ENCODE data around the gene CES2. TPM values are rescaled to one million over a fixed set of nuclear protein-coding genes. Genes with fewer than 3 reads are reported as not detected.
"Not testable (repeated sequence)": the region's sequence is repeated elsewhere in the genome, so short reads cannot be mapped to it uniquely, and the experiment has no call there.

The CES2 gene
- total and polyA plus RNA-seq, 2 of the 8 experiments (the other 6 are each of a cell fraction or from before 2014, with no cell fraction given), result 8.6 to 14.7 TPM

DNA sequence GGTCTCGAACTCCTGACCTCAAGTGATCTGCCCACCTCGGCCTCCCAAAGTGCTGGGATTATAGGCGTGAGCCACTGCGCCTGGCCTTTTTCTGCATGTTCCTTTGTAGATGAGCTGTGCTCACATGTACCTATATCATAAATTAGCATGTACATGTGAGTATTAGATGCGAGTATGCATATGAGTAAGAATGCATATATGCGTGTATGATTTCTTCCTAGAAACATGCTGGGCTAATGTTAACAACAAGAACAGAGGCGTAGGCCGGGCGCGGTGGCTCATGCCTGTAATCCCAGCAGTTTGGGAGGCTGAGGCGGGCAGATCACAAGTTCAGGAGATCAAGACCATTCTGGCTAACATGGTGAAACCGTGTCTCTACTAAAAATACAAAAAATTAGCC is 58.2 kb downstream of the CES2 start:
- H4K5ac ChIP-seq (ENCODE audit: insufficient read length, low read depth, low read length); H3K23me2 ChIP-seq (ENCODE audit: low read depth, low read length); H2BK5ac ChIP-seq (ENCODE audit: low read depth, low read length); H3K79me1 ChIP-seq (ENCODE audit: low read depth, low read length); H3K36me3 ChIP-seq (ENCODE audit: control insufficient read depth in 2 of 4, insufficient read depth in 4 of 4, low read length in 3 of 4); POLR2A ChIA-PET (ENCODE audit: partially characterized antibody); H3K4ac ChIP-seq (replicated peaks; ENCODE audit: insufficient read length, low read depth, low read length); H3K4me1 ChIP-seq (replicated peaks in 1 of 4; ENCODE audit: control insufficient read depth in 3 of 4, insufficient read depth in 4 of 4, low read length in 3 of 4); H3K4me2 ChIP-seq (ENCODE audit: insufficient read depth in 1 of 2, low read depth in 2 of 2, low read length in 2 of 2); H2BK120ac ChIP-seq (replicated peaks; ENCODE audit: low read depth, low read length); H4K20me1 ChIP-seq (replicated peaks in 1 of 2; ENCODE audit: control insufficient read depth in 1 of 2, insufficient read depth in 2 of 2, low read length in 2 of 2); H4K91ac ChIP-seq (replicated peaks; ENCODE audit: insufficient read length, low read length); H4K8ac ChIP-seq (ENCODE audit: extremely low read depth, insufficient read depth, low read length); DNase-seq (ENCODE audit: low read depth in 1 of 2, low spot score in 2 of 2); H2BK15ac ChIP-seq (ENCODE audit: low read length); H2BK12ac ChIP-seq (ENCODE audit: low read depth, low read length); H3K18ac ChIP-seq (ENCODE audit: extremely low read depth, low read length); H3K9me3 ChIP-seq (ENCODE audit: insufficient read depth in 2 of 2, low read depth in 1 of 2, low read length in 1 of 2); H3K27ac ChIP-seq (ENCODE audit: low read depth, low read length); H3K4me3 ChIP-seq (ENCODE audit: extremely low read depth in 1 of 4, insufficient read depth in 2 of 4, low read depth in 3 of 4, low read length in 4 of 4); FAIRE-seq; H3K9ac ChIP-seq (replicated peaks in 1 of 4; ENCODE audit: extremely low read depth in 1 of 4, low read depth in 3 of 4, low read length in 3 of 4); H2AFZ ChIP-seq (ENCODE audit: low read length); H3K14ac ChIP-seq (ENCODE audit: insufficient read length); H2AK5ac ChIP-seq (ENCODE audit: low read depth, low read length); H3K56ac ChIP-seq (replicated peaks; ENCODE audit: insufficient read length, low read depth, low read length); H3K79me2 ChIP-seq (ENCODE audit: control insufficient read depth in 1 of 2, insufficient read depth in 2 of 2, low read length in 2 of 2); H3K23ac ChIP-seq (ENCODE audit: insufficient read length); H3K27me3 ChIP-seq (replicated peaks in 1 of 4; ENCODE audit: control insufficient read depth in 3 of 4, extremely low read depth in 1 of 4, insufficient read depth in 3 of 4, low read length in 3 of 4); H2BK20ac ChIP-seq (ENCODE audit: low read length): not testable (repeated sequence)
- CTCF ChIA-PET (ENCODE audit: partially characterized antibody), result interaction anchor here (0.7 to 1.8 kb wide), 5 partner anchors 10 to 110 kb away, joined by 3 to 6 read pairs (median 4); no protein-coding TSS in a partner anchor
- 91% methylated on average over 12 of the region's 12 CpGs; no CpG with 5 or more reads in 1 of the 2 experiments for WGBS, 2 experiments (ENCODE audit: extremely low coverage in 1 of 2, insufficient coverage in 1 of 2, insufficient read length in 1 of 2, insufficient replicate concordance in 2 of 2, low coverage in 1 of 2, low lambda C conversion rate in 2 of 2, missing lambda C conversion rate in 1 of 2)

Other genes starting within 250 kb of the CES2 start
- gene CMTM4, start 238.8 kb upstream of the CES2 start, total RNA-seq (2021; fragmentation: NEBNext Ultra II Directional; extraction: Animal tissue kit (Norgen Biotek cat#: 25700)), result 49.4 and 51.7 TPM in 2 replicates
- gene CMTM4, start 238.8 kb upstream of the CES2 start, polyA plus RNA-seq (2011; rRNA removed), result 35.3 and 46.7 TPM in 2 replicates
- gene DYNC1LI2, start 183.9 kb upstream of the CES2 start, total RNA-seq (2021; fragmentation: NEBNext Ultra II Directional; extraction: Animal tissue kit (Norgen Biotek cat#: 25700)), result 70.8 and 72.4 TPM in 2 replicates
- 35.0 and 40.7 TPM in 2 replicates for gene DYNC1LI2, start 183.9 kb upstream of the CES2 start, polyA plus RNA-seq (2011; rRNA removed)
- not detected in 2 replicates for gene TERB1, start 133.9 kb upstream of the CES2 start, total RNA-seq (2021; fragmentation: NEBNext Ultra II Directional; extraction: Animal tissue kit (Norgen Biotek cat#: 25700))
- not detected in 2 replicates for gene TERB1, start 133.9 kb upstream of the CES2 start, polyA plus RNA-seq (2011; rRNA removed)
- 145 and 155 TPM in 2 replicates for gene NAE1, start 104.5 kb upstream of the CES2 start, total RNA-seq (2021; fragmentation: NEBNext Ultra II Directional; extraction: Animal tissue kit (Norgen Biotek cat#: 25700))
- gene NAE1, start 104.5 kb upstream of the CES2 start, polyA plus RNA-seq (2011; rRNA removed), result 30.3 and 66.6 TPM in 2 replicates
- gene CA7, start 91.1 kb upstream of the CES2 start, total RNA-seq (2021; fragmentation: NEBNext Ultra II Directional; extraction: Animal tissue kit (Norgen Biotek cat#: 25700)), result 1.7 and 1.8 TPM in 2 replicates
- 2.7 and 4.7 TPM in 2 replicates for gene CA7, start 91.1 kb upstream of the CES2 start, polyA plus RNA-seq (2011; rRNA removed)
- 36.0 and 36.5 TPM in 2 replicates for gene PDP2, start 55.0 kb upstream of the CES2 start, total RNA-seq (2021; fragmentation: NEBNext Ultra II Directional; extraction: Animal tissue kit (Norgen Biotek cat#: 25700))
- 10.1 and 11.7 TPM in 2 replicates for gene PDP2, start 55.0 kb upstream of the CES2 start, polyA plus RNA-seq (2011; rRNA removed)
- not detected in 2 replicates for gene CDH16, start 16.6 kb upstream of the CES2 start, total RNA-seq (2021; fragmentation: NEBNext Ultra II Directional; extraction: Animal tissue kit (Norgen Biotek cat#: 25700))
- not detected in 2 replicates for gene CDH16, start 16.6 kb upstream of the CES2 start, polyA plus RNA-seq (2011; rRNA removed)
- gene RRAD, start 10.0 kb upstream of the CES2 start, total RNA-seq (2021; fragmentation: NEBNext Ultra II Directional; extraction: Animal tissue kit (Norgen Biotek cat#: 25700)), result not detected in 2 replicates
- 0.08 and 0.17 TPM in 2 replicates for gene RRAD, start 10.0 kb upstream of the CES2 start, polyA plus RNA-seq (2011; rRNA removed)
- 65.6 and 71.3 TPM in 2 replicates for gene CIAO2B, start 1.1 kb upstream of the CES2 start, total RNA-seq (2021; fragmentation: NEBNext Ultra II Directional; extraction: Animal tissue kit (Norgen Biotek cat#: 25700))
- gene CIAO2B, start 1.1 kb upstream of the CES2 start, polyA plus RNA-seq (2011; rRNA removed), result 248 and 256 TPM in 2 replicates
- gene CES3, start 25.8 kb downstream of the CES2 start, total RNA-seq (2021; fragmentation: NEBNext Ultra II Directional; extraction: Animal tissue kit (Norgen Biotek cat#: 25700)), result 1.6 and 1.7 TPM in 2 replicates
- 2.2 and 2.8 TPM in 2 replicates for gene CES3, start 25.8 kb downstream of the CES2 start, polyA plus RNA-seq (2011; rRNA removed)
- 0.93 TPM in 1 of 2 replicates, not detected in the other for gene CES4A, start 53.1 kb downstream of the CES2 start, total RNA-seq (2021; fragmentation: NEBNext Ultra II Directional; extraction: Animal tissue kit (Norgen Biotek cat#: 25700))
- gene CES4A, start 53.1 kb downstream of the CES2 start, polyA plus RNA-seq (2011; rRNA removed), result 0.88 and 1.5 TPM in 2 replicates
- 31.6 and 34.3 TPM in 2 replicates for gene CBFB, start 93.6 kb downstream of the CES2 start, total RNA-seq (2021; fragmentation: NEBNext Ultra II Directional; extraction: Animal tissue kit (Norgen Biotek cat#: 25700))
- gene CBFB, start 93.6 kb downstream of the CES2 start, polyA plus RNA-seq (2011; rRNA removed), result 8.0 and 11.5 TPM in 2 replicates
- 18.6 TPM in 2 replicates for gene PHAF1, start 174.4 kb downstream of the CES2 start, total RNA-seq (2021; fragmentation: NEBNext Ultra II Directional; extraction: Animal tissue kit (Norgen Biotek cat#: 25700))
- 20.6 and 26.4 TPM in 2 replicates for gene PHAF1, start 174.4 kb downstream of the CES2 start, polyA plus RNA-seq (2011; rRNA removed)
- 3.5 and 4.7 TPM in 2 replicates for gene B3GNT9, start 215.5 kb downstream of the CES2 start, total RNA-seq (2021; fragmentation: NEBNext Ultra II Directional; extraction: Animal tissue kit (Norgen Biotek cat#: 25700))
- 9.0 and 10.2 TPM in 2 replicates for gene B3GNT9, start 215.5 kb downstream of the CES2 start, polyA plus RNA-seq (2011; rRNA removed)
- gene TRADD, start 224.4 kb downstream of the CES2 start, total RNA-seq (2021; fragmentation: NEBNext Ultra II Directional; extraction: Animal tissue kit (Norgen Biotek cat#: 25700)), result 0.19 and 0.29 TPM in 2 replicates
- gene TRADD, start 224.4 kb downstream of the CES2 start, polyA plus RNA-seq (2011; rRNA removed), result 0.50 and 0.60 TPM in 2 replicates
- not detected in 2 replicates for gene FBXL8, start 224.4 kb downstream of the CES2 start, total RNA-seq (2021; fragmentation: NEBNext Ultra II Directional; extraction: Animal tissue kit (Norgen Biotek cat#: 25700))
- 0.11 and 0.67 TPM in 2 replicates for gene FBXL8, start 224.4 kb downstream of the CES2 start, polyA plus RNA-seq (2011; rRNA removed)
- not detected in 2 replicates for gene HSF4, start 229.2 kb downstream of the CES2 start, total RNA-seq (2021; fragmentation: NEBNext Ultra II Directional; extraction: Animal tissue kit (Norgen Biotek cat#: 25700))
- 0.14 and 0.93 TPM in 2 replicates for gene HSF4, start 229.2 kb downstream of the CES2 start, polyA plus RNA-seq (2011; rRNA removed)
- 1.6 and 2.2 TPM in 2 replicates for gene NOL3, start 235.0 kb downstream of the CES2 start, total RNA-seq (2021; fragmentation: NEBNext Ultra II Directional; extraction: Animal tissue kit (Norgen Biotek cat#: 25700))
- 4.1 and 4.6 TPM in 2 replicates for gene NOL3, start 235.0 kb downstream of the CES2 start, polyA plus RNA-seq (2011; rRNA removed)
- gene MATCAP1, start 248.4 kb downstream of the CES2 start, total RNA-seq (2021; fragmentation: NEBNext Ultra II Directional; extraction: Animal tissue kit (Norgen Biotek cat#: 25700)), result 22.9 and 23.1 TPM in 2 replicates
- gene MATCAP1, start 248.4 kb downstream of the CES2 start, polyA plus RNA-seq (2011; rRNA removed), result 27.5 and 38.0 TPM in 2 replicates

Measured in H1 (cell line).